K562 (cell line): Measurements from ENCODE around the gene DSG2. TPM values are rescaled to one million over a fixed set of nuclear protein-coding genes. Genes with fewer than 3 reads are reported as not detected.

Experiments used
- ATAC-seq: fragments of 200-7000 bp; cut with Tn5 transposase; 3 replicates; pipeline ENCODE4 v1.9.1; 2020; ENCODE audit warnings: moderate library complexity
- BruUV-seq: library from RNA; stranded (reverse); fragments of 400-500 nt; replicated peaks from 2 replicates; lab custom pipeline; 2021; lab: Mats Ljungman, UMichigan
- CTCF ChIA-PET: fragments of 300-600 bp; formaldehyde crosslinking; extraction: SDS; loops from one replicate; lab custom pipeline; 2021; ENCODE audit warnings: low intra/inter-chr PET ratio; lab: Yijun Ruan, JAX
- POLR2A ChIA-PET: fragments of 300-600, 350-650 bp; sonication (Branson Sonifier 250); formaldehyde crosslinking; extraction: SDS; loops from one replicate; lab custom pipeline; 2021; ENCODE audit warnings: antibody characterized with exemption, inconsistent platforms; lab: Yijun Ruan, JAX
- DNase-seq, 4 experiments: peaks; one replicate each; pipeline versions ENCODE4 v3.0.0 to v3.0.0-alpha.2; 2011 to 2018; ENCODE audit warnings: low spot score in 3 of 4, mixed read lengths in 3 of 4; ENCODE audit errors: extremely low read depth in 1 of 4
- FAIRE-seq: peaks from 2 replicates; lab custom pipeline; 2011; peaks lifted over from hg19 to GRCh38; lab: Jason Lieb, UNC
- H2AFZ ChIP-seq: 2 replicates; pipeline ENCODE4 v1.6.0; 2011; ENCODE audit warnings: low read depth, low read length, control low read depth, inconsistent platforms
- H3K27ac ChIP-seq: fragments of 200-600 bp; 3 replicates; pipeline ENCODE4 v1.8.0; 2011; ENCODE audit warnings: low read depth, mild to moderate bottlenecking, control low read depth, inconsistent platforms, low read length, moderate library complexity, mixed read lengths; ENCODE audit errors: extremely low read depth
- H3K27me3 ChIP-seq, 2 experiments: fragments of 300-600 bp in 1 of 2; 2 replicates in 1 of 2; 3 replicates in 1 of 2; pipeline versions ENCODE4 v1.6.0 to v1.8.0; 2011; ENCODE audit warnings: inconsistent platforms in 2 of 2, low read length in 2 of 2, mild to moderate bottlenecking in 1 of 2, mixed read lengths in 1 of 2, moderate library complexity in 1 of 2; ENCODE audit not compliant: control insufficient read depth in 2 of 2, insufficient read depth in 2 of 2
- H3K36me3 ChIP-seq: fragments of 300-600 bp; 3 replicates; pipeline ENCODE4 v1.8.0; 2011; ENCODE audit warnings: mild to moderate bottlenecking, low read length, inconsistent platforms; ENCODE audit not compliant: control insufficient read depth, insufficient read depth
- H3K4me1 ChIP-seq, 2 experiments: fragments of 200-600 bp in 1 of 2; replicated peaks in 1 of 2; 2 replicates in 1 of 2; 3 replicates in 1 of 2; pipeline versions ENCODE4 v1.5.1 to v1.8.0; 2011; ENCODE audit warnings: inconsistent platforms in 2 of 2, low read length in 2 of 2, mild to moderate bottlenecking in 1 of 2, mixed read lengths in 1 of 2, moderate library complexity in 1 of 2; ENCODE audit not compliant: control insufficient read depth in 2 of 2, insufficient read depth in 2 of 2
- H3K4me2 ChIP-seq: 2 replicates; pipeline ENCODE4 v1.6.1; 2011; ENCODE audit warnings: low read length, control low read depth, inconsistent platforms, mixed read lengths; ENCODE audit not compliant: insufficient read depth
- H3K4me3 ChIP-seq: fragments of 200-600 bp; sonication (generic), shearing (Covaris generic); 2 replicates; pipeline ENCODE4 v1.5.1; 2016; ENCODE audit warnings: control low read depth, inconsistent platforms
- H3K79me2 ChIP-seq: fragments of 200-600 bp; 3 replicates; pipeline ENCODE4 v1.8.0; 2011; ENCODE audit warnings: low read length, inconsistent platforms; ENCODE audit not compliant: control insufficient read depth, insufficient read depth
- H3K9ac ChIP-seq, 2 experiments: 2 replicates each; pipeline versions ENCODE4 v1.6.0 to v1.6.1; 2011; ENCODE audit warnings: low read depth in 2 of 2, low read length in 2 of 2, control low read depth in 1 of 2, inconsistent platforms in 1 of 2, mild to moderate bottlenecking in 1 of 2, mixed read lengths in 1 of 2; ENCODE audit not compliant: insufficient read depth in 1 of 2
- H3K9me1 ChIP-seq: one replicate; pipeline ENCODE4 v1.6.0; 2011; ENCODE audit warnings: inconsistent platforms, mild to moderate bottlenecking, low read length, moderate library complexity; ENCODE audit not compliant: control insufficient read depth, insufficient read depth
- H3K9me3 ChIP-seq: replicated peaks from 2 replicates; pipeline ENCODE4 v1.5.1; 2011; ENCODE audit warnings: low read depth, low read length, inconsistent platforms; ENCODE audit not compliant: control insufficient read depth, insufficient read depth
- H4K20me1 ChIP-seq: replicated peaks from 2 replicates; pipeline ENCODE4 v1.6.1; 2011; ENCODE audit warnings: low read length, inconsistent platforms, mixed read lengths; ENCODE audit not compliant: control insufficient read depth, insufficient read depth
- BRF1 ChIP-seq: IDR thresholded peaks from 3 replicates; pipeline ENCODE4 v1.6.1; 2011; ENCODE audit warnings: borderline replicate concordance, mild to moderate bottlenecking; ENCODE audit not compliant: insufficient read length; ENCODE audit errors: extremely low read depth
- CTCF ChIP-seq, 3 experiments: IDR thresholded peaks in 2 of 3; conservative IDR thresholded peaks in 1 of 3; 2 replicates each; pipeline ENCODE4 v1.5.1; 2011 to 2012; ENCODE audit warnings: low read length in 3 of 3, mild to moderate bottlenecking in 3 of 3, control low read depth in 2 of 3, improper control_type of control experiment in 1 of 3, inconsistent platforms in 1 of 3, low read depth in 1 of 3, mixed read lengths in 1 of 3, moderate library complexity in 1 of 3; ENCODE audit not compliant: insufficient read depth in 2 of 3
- FOXK2 ChIP-seq, 2 experiments: fragments of 450-650 bp; IDR thresholded peaks in 1 of 2; conservative IDR thresholded peaks in 1 of 2; 2 replicates each; pipeline ENCODE4 v1.6.1; 2016; ENCODE audit warnings: low read depth in 2 of 2, mild to moderate bottlenecking in 1 of 2
- RAD21 ChIP-seq, 2 experiments: fragments of 250-450 bp in 1 of 2; fragments of 450-650 bp in 1 of 2; sonication (Bioruptor Pico) in 1 of 2; formaldehyde crosslinking in 1 of 2; IDR thresholded peaks in 1 of 2; conservative IDR thresholded peaks in 1 of 2; 2 replicates each; pipeline versions ENCODE4 v1.4.0 to v1.8.0; 2020 to 2022; ENCODE audit warnings: mild to moderate bottlenecking in 2 of 2, moderate library complexity in 1 of 2
- SMAD4 ChIP-seq: fragments of 250-450 bp; sonication (Bioruptor Pico); conservative IDR thresholded peaks from 2 replicates; pipeline ENCODE4 v1.8.0; 2021; ENCODE audit warnings: inconsistent platforms, mild to moderate bottlenecking, moderate library complexity
- SREBF1 ChIP-seq: fragments of 150-350 bp; IDR thresholded peaks from 2 replicates; pipeline ENCODE4 v1.6.1; 2014; ENCODE audit warnings: antibody characterized with exemption, low read depth, low read length, borderline replicate concordance
- STAT5B ChIP-seq: fragments of 250-450 bp; sonication (Bioruptor Pico); IDR thresholded peaks from 2 replicates; pipeline ENCODE4 v1.8.0; 2021; ENCODE audit warnings: mild to moderate bottlenecking, inconsistent platforms
- THRB ChIP-seq: fragments of 450-650 bp; formaldehyde crosslinking; conservative IDR thresholded peaks from 2 replicates; pipeline ENCODE4 v1.4.0; 2022; ENCODE audit warnings: mild to moderate bottlenecking, missing genetic modification characterization
- WGBS: fragments of 100-300 bp; shearing (Covaris generic); methylation state at CpG from one replicate; pipeline ENCODE4 v1.1.6; 2016; ENCODE audit warnings: low coverage, mixed read lengths; ENCODE audit not compliant: insufficient coverage; ENCODE audit errors: missing lambda C conversion rate; 5-methylcytosine and 5-hydroxymethylcytosine counted together
- in situ Hi-C: fragments of 300-500 bp; cut with MboI; formaldehyde crosslinking; loops from 4 replicates; pipeline ENCODE4 v1.15.0; 2018; ENCODE audit warnings: inconsistent platforms, mixed read lengths
- intact Hi-C: fragments of 100-400 bp; cut with micrococcal nuclease; formaldehyde crosslinking; loops from 2 replicates; pipeline ENCODE4 v1.14.2; 2022
- polyA plus RNA-seq, 8 experiments: library from polyadenylated mRNA; depleted of rRNA in 4 of 8; stranded (reverse) in 5 of 8; unstranded in 3 of 8; fragments of >200 nt; fragmentation: Nextera tagmentation in 2 of 8; fragmentation: Illumina TruSeq in 1 of 8; extraction: Ambion mirVana in 2 of 8; extraction: Trizol in 1 of 8; gene quantifications; 2 replicates each; pipeline versions ENCODE4 v1.2.1 to v1.2.3, GENCODE V29; 2011 to 2014; ENCODE audit warnings: inconsistent platforms in 1 of 8, missing spikeins in 1 of 8
- total RNA-seq, 7 experiments: library from RNA; depleted of rRNA in 6 of 7; stranded (reverse); fragments of >200 nt in 6 of 7; fragmentation: Illumina TruSeq in 2 of 7; extraction: Trizol in 2 of 7; gene quantifications; 2 replicates each; pipeline versions ENCODE4 v1.2.1 to v1.2.3, GENCODE V29; 2011 to 2021; ENCODE audit warnings: low replicate concordance in 1 of 7

DSG2 gene
- total and polyA plus RNA-seq, 9 of the 15 experiments (the other 6 are each of a cell fraction or from before 2014, with no cell fraction given) = 16.9 to 68.6 (median 41.3) TPM

GRCh38 chr18:31511098-31511497 is 13.1 kb downstream of the DSG2 start:
- FAIRE-seq = no peak
- in situ Hi-C loops (no loop called here), intact Hi-C loops (no loop called here)
- H3K4me2 ChIP-seq = no peak overlapping the region
- WGBS = 36% methylated on average over 6 of the region's 6 CpGs
- no peak overlapping the region for H3K9ac ChIP-seq
- H3K4me3 ChIP-seq = no peak overlapping the region
- no TSS peak for BruUV-seq
- H2AFZ ChIP-seq = no peak overlapping the region
- no peak overlapping the region for H3K27ac ChIP-seq
- ATAC-seq = peak; percentile 78
- peaks cover 58% of the 10 kb centered on the region for H3K79me2 ChIP-seq
- H3K36me3 ChIP-seq = no peaks in the 10 kb centered on the region
- H4K20me1 ChIP-seq = peaks cover 13% of the 10 kb centered on the region; the same call in 1 of the 2 replicates
- ChIA-PET POLR2A (interaction anchor here (0.6 to 1.1 kb wide), 2 partner anchors 11 to 452 kb away, joined by 3 to 4 read pairs; no protein-coding TSS in a partner anchor), CTCF (no interaction called here)
- H3K27me3 ChIP-seq = no peaks in the 10 kb centered on the region
- no peaks in the 10 kb centered on the region for H3K9me3 ChIP-seq
- H3K4me1 ChIP-seq = peaks cover 0 to 7% of the 10 kb centered on the region in 2 experiments; a peak in 2 of 5 replicates
- no peaks in the 10 kb centered on the region for H3K9me1 ChIP-seq
- TF ChIP-seq STAT5B (no peak), RAD21 (CRISPR knock-in tag; conservative IDR thresholded peaks at IDR 0.05 in 1 of 2, IDR thresholded peaks at IDR 0.05 in 1 of 2) (0 out of 4 replicates have a peak, but pooled peaks of 1 of the 2 experiments have one; percentile 13), FOXK2 (conservative IDR thresholded peaks at IDR 0.05 in 1 of 2, IDR thresholded peaks at IDR 0.05 in 1 of 2; ENCODE audit: low read depth in 2 of 2) (no peak), SMAD4 (CRISPR knock-in tag) (no peak), SREBF1 (no peak), CTCF (IDR thresholded peaks at IDR 0.05 in 2 of 3, conservative IDR thresholded peaks at IDR 0.05 in 1 of 3; ENCODE audit: insufficient read depth in 2 of 3, low read depth in 1 of 3, low read length in 3 of 3) (peak in 2 of 3 experiments; percentile 44 to 45; a peak in 2 of 6 replicates), THRB (CRISPR knock-in tag) (no peak), BRF1 (no peak)
- DNase-seq = peak in 1 of 4 experiments; percentile 17
